Caco-2 (cell line): ENCODE results near the gene SAMSN1. TPM values are rescaled to one million over a fixed set of nuclear protein-coding genes. Genes with fewer than 3 reads are reported as not detected.

Source experiments
- BruUV-seq: library from RNA; stranded (reverse); fragments of 400-500 nt; replicated peaks from 2 replicates; lab custom pipeline; 2021; lab: Mats Ljungman, UMichigan
- CTCF ChIA-PET: fragments of 300-600 bp; sonication (Branson Sonifier 250); formaldehyde crosslinking; loops from one replicate; lab custom pipeline; 2022; ENCODE audit warnings: antibody characterized with exemption; lab: Charles Lee
- POLR2A ChIA-PET: fragments of 300-600 bp; sonication (Branson Sonifier 250); formaldehyde crosslinking; loops from one replicate; lab custom pipeline; 2022; ENCODE audit warnings: antibody characterized with exemption; lab: Charles Lee
- DNase-seq, 2 experiments: peaks; one replicate each; pipeline versions ENCODE4 v3.0.0 to v3.0.0-alpha.2; 2020 to 2022
- H3K27me3 ChIP-seq: replicated peaks from 2 replicates; pipeline ENCODE4 v1.6.0; 2011; ENCODE audit warnings: low read length; ENCODE audit not compliant: control insufficient read depth, insufficient read depth
- H3K36me3 ChIP-seq: 2 replicates; pipeline ENCODE4 v1.5.1; 2011; ENCODE audit warnings: low read length; ENCODE audit not compliant: control insufficient read depth, insufficient read depth
- H3K4me1 ChIP-seq: fragments of 250-450 bp; sonication (Bioruptor Pico); 2 replicates; pipeline ENCODE4 v1.5.1; 2020; ENCODE audit warnings: mild to moderate bottlenecking
- H3K4me3 ChIP-seq: 2 replicates; pipeline ENCODE4 v1.5.1; 2011; ENCODE audit warnings: low read depth, mild to moderate bottlenecking, control low read depth, low read length
- H3K9me3 ChIP-seq: fragments of 250-450 bp; sonication (Bioruptor Pico); 2 replicates; pipeline ENCODE4 v1.5.1; 2020; ENCODE audit warnings: mild to moderate bottlenecking, moderate library complexity
- H3K27ac Mint-ChIP-seq: one replicate; pipeline ENCODE4 v1.8.0; 2022; ENCODE audit warnings: mixed read lengths; ENCODE audit not compliant: unreplicated experiment
- H3K27me3 Mint-ChIP-seq: one replicate; pipeline ENCODE4 v1.8.0; 2022; ENCODE audit warnings: mixed read lengths; ENCODE audit not compliant: insufficient read depth, unreplicated experiment
- H3K36me3 Mint-ChIP-seq: one replicate; pipeline ENCODE4 v1.8.0; 2022; ENCODE audit warnings: mild to moderate bottlenecking, mixed read lengths; ENCODE audit not compliant: insufficient read depth, unreplicated experiment
- H3K4me1 Mint-ChIP-seq: one replicate; pipeline ENCODE4 v1.8.0; 2022; ENCODE audit warnings: low read depth, mixed read lengths; ENCODE audit not compliant: unreplicated experiment
- H3K4me3 Mint-ChIP-seq: one replicate; pipeline ENCODE4 v1.8.0; 2022; ENCODE audit warnings: mild to moderate bottlenecking, moderate library complexity, mixed read lengths; ENCODE audit not compliant: unreplicated experiment
- H3K9me3 Mint-ChIP-seq: one replicate; pipeline ENCODE4 v1.8.0; 2022; ENCODE audit warnings: mixed read lengths; ENCODE audit not compliant: unreplicated experiment
- intact Hi-C: fragments of 100-400 bp; cut with micrococcal nuclease; formaldehyde crosslinking; loops from one replicate; pipeline ENCODE4 v1.10.0; 2022; ENCODE audit not compliant: unreplicated experiment
- total RNA-seq: library from RNA; stranded (reverse); gene quantifications from 2 replicates; pipeline ENCODE4 v1.2.3, GENCODE V29; 2022
- TF ChIP-seq, protein P1 (sequence below), 2 experiments: fragments of 200-600 bp in 1 of 2; IDR thresholded peaks; 1 replicate in 1 of 2; 2 replicates in 1 of 2; pipeline versions ENCODE4 v1.5.1 to v1.8.0; 2011 to 2022; ENCODE audit warnings: antibody characterized with exemption in 1 of 2, control low read depth in 1 of 2, inconsistent platforms in 1 of 2, low read depth in 1 of 2, low read length in 1 of 2, mild to moderate bottlenecking in 1 of 2, moderate library complexity in 1 of 2; ENCODE audit not compliant: insufficient read depth in 1 of 2, severe bottlenecking in 1 of 2, unreplicated experiment in 1 of 2

Gene SAMSN1
- total RNA-seq, 1 experiment from 2014 or later = not detected

GRCh38 chr21:14477841-14478240 lies 68.3 kb downstream of the SAMSN1 start:
- ChIA-PET POLR2A (no interaction called here), CTCF (no interaction called here)
- DNase-seq = no peak
- no peaks in the 10 kb centered on the region for H3K9me3 Mint-ChIP-seq
- Histone ChIP-seq H3K27me3 (no peaks in the 10 kb centered on the region), H3K4me1 (no peaks in the 10 kb centered on the region), H3K9me3 (no peaks in the 10 kb centered on the region), H3K36me3 (no peaks in the 10 kb centered on the region), H3K4me3 (no peak overlapping the region)
- TF ChIP-seq, protein P1, sequence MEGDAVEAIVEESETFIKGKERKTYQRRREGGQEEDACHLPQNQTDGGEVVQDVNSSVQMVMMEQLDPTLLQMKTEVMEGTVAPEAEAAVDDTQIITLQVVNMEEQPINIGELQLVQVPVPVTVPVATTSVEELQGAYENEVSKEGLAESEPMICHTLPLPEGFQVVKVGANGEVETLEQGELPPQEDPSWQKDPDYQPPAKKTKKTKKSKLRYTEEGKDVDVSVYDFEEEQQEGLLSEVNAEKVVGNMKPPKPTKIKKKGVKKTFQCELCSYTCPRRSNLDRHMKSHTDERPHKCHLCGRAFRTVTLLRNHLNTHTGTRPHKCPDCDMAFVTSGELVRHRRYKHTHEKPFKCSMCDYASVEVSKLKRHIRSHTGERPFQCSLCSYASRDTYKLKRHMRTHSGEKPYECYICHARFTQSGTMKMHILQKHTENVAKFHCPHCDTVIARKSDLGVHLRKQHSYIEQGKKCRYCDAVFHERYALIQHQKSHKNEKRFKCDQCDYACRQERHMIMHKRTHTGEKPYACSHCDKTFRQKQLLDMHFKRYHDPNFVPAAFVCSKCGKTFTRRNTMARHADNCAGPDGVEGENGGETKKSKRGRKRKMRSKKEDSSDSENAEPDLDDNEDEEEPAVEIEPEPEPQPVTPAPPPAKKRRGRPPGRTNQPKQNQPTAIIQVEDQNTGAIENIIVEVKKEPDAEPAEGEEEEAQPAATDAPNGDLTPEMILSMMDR (IDR thresholded peaks at IDR 0.05; ENCODE audit: insufficient read depth in 1 of 2, low read depth in 1 of 2, low read length in 1 of 2, severe bottlenecking in 1 of 2, unreplicated experiment in 1 of 2) = no peak
- no peaks in the 10 kb centered on the region for H3K4me1 Mint-ChIP-seq
- H3K36me3 Mint-ChIP-seq = no peaks in the 10 kb centered on the region
- no TSS peak for BruUV-seq
- H3K4me3 Mint-ChIP-seq = no peak overlapping the region
- H3K27ac Mint-ChIP-seq = no peak overlapping the region
- H3K27me3 Mint-ChIP-seq = no peaks in the 10 kb centered on the region
- intact Hi-C loops = no loop called here

DNA sequence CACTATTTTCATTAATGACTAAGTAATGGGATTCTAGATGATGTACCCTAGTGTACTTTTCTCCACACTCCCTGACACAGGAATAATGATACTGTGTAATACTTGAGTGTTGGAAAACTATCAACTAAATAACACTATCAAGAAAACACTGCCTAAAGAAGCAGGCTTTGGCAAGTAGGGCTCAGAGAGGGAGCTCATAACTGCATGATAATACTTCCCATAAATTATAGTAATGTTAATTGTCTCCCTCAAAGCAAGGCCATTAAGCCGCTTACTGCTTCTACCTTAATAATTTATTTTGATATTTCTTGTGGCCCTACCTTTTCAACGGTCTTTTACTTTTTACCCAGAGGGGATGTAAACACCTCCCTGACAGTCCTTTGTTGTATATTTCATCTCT lies 69.0 kb downstream of the SAMSN1 start:
- H3K9me3 Mint-ChIP-seq = no peaks in the 10 kb centered on the region
- H3K27ac Mint-ChIP-seq = no peak overlapping the region
- TF ChIP-seq, protein P1 (IDR thresholded peaks at IDR 0.05; ENCODE audit: insufficient read depth in 1 of 2, low read depth in 1 of 2, low read length in 1 of 2, severe bottlenecking in 1 of 2, unreplicated experiment in 1 of 2) = no peak
- no peaks in the 10 kb centered on the region for H3K4me1 Mint-ChIP-seq
- H3K36me3 Mint-ChIP-seq = no peaks in the 10 kb centered on the region
- no peaks in the 10 kb centered on the region for H3K4me1 ChIP-seq
- no peak overlapping the region for H3K4me3 ChIP-seq
- no peak overlapping the region for H3K4me3 Mint-ChIP-seq
- no peaks in the 10 kb centered on the region for H3K27me3 Mint-ChIP-seq
- intact Hi-C loops = no loop called here
- ChIA-PET POLR2A (no interaction called here), CTCF (interaction anchor here (0.6 kb wide), 1 partner anchor 382 kb away, joined by 3 read pairs; no protein-coding TSS in a partner anchor)
- H3K36me3 ChIP-seq = no peaks in the 10 kb centered on the region
- BruUV-seq = no TSS peak
- H3K27me3 ChIP-seq = no peaks in the 10 kb centered on the region
- DNase-seq = no peak
- no peaks in the 10 kb centered on the region for H3K9me3 ChIP-seq

GRCh38 chr21:14474995-14475394 lies 71.1 kb downstream of the SAMSN1 start:
- Histone ChIP-seq H3K4me1 (no peaks in the 10 kb centered on the region), H3K9me3 (no peaks in the 10 kb centered on the region), H3K36me3 (no peaks in the 10 kb centered on the region), H3K4me3 (no peak overlapping the region), H3K27me3 (no peaks in the 10 kb centered on the region)
- intact Hi-C loops = no loop called here
- TF ChIP-seq, protein P1 (IDR thresholded peaks at IDR 0.05; ENCODE audit: insufficient read depth in 1 of 2, low read depth in 1 of 2, low read length in 1 of 2, severe bottlenecking in 1 of 2, unreplicated experiment in 1 of 2) = no peak
- Mint-ChIP-seq H3K36me3 (no peaks in the 10 kb centered on the region), H3K4me3 (no peak overlapping the region), H3K4me1 (no peaks in the 10 kb centered on the region), H3K27ac (no peak overlapping the region), H3K27me3 (no peaks in the 10 kb centered on the region), H3K9me3 (no peaks in the 10 kb centered on the region)
- BruUV-seq = no TSS peak
- POLR2A ChIA-PET = no interaction called here
- CTCF ChIA-PET = no interaction called here
- DNase-seq = no peak
